Mucosa of descending colon (tissue), 3 donors: ENCODE data around the gene MEIKIN. TPM values are rescaled to one million over a fixed set of nuclear protein-coding genes. Genes with fewer than 3 reads are reported as not detected.

Source experiments
- ATAC-seq: fragments of 200-7000 bp; cut with Tn5 transposase; one replicate; pipeline ENCODE4 v1.9.1; 2020; ENCODE audit warnings: mild to moderate bottlenecking, moderate library complexity
- DNase-seq, 3 donors: peaks; one replicate each; pipeline ENCODE4 v3.0.0-alpha.2; 2020
- H3K36me3 ChIP-seq: fragments of 200-600 bp; one replicate; pipeline ENCODE4 v1.8.0; 2021; ENCODE audit warnings: low read depth, mild to moderate bottlenecking
- H3K4me1 ChIP-seq: fragments of 200-600 bp; one replicate; pipeline ENCODE4 v1.8.0; 2021; ENCODE audit warnings: low read depth, mild to moderate bottlenecking
- H3K4me3 ChIP-seq: fragments of 200-600 bp; one replicate; pipeline ENCODE4 v1.8.0; 2021; ENCODE audit warnings: mild to moderate bottlenecking
- H3K9me3 ChIP-seq: fragments of 200-600 bp; one replicate; pipeline ENCODE4 v1.8.0; 2021; ENCODE audit warnings: mild to moderate bottlenecking
- intact Hi-C, 2 donors: fragments of 100-400 bp; cut with DNase I in 1 of 2; cut with micrococcal nuclease in 1 of 2; formaldehyde crosslinking; loops; one replicate each; pipeline versions ENCODE4 v1.11.0 to v1.11.1; 2022; cut with DNase I, micrococcal nuclease
- total RNA-seq, 3 donors: library from RNA; stranded (reverse); fragmentation: NEBNext Ultra II Directional in 2 of 3; extraction: Animal tissue kit (Norgen Biotek cat#: 25700) in 2 of 3; gene quantifications; one replicate each; pipeline versions ENCODE4 v1.2.1 to v1.2.4, GENCODE V29; 2021 to 2023
- TF ChIP-seq, protein P1 (sequence below): fragments of 200-600 bp; IDR thresholded peaks from one replicate; pipeline ENCODE4 v1.8.0; 2022; ENCODE audit warnings: antibody characterized with exemption, mild to moderate bottlenecking
- donor health status: DM: no; HTN: no; CAD: no; lungs with moderate emphysema.
- donor health status: DM: no; HTN: no; CAD: no.
- donor health status: DM: no; HTN: yes; CAD: no.

Gene MEIKIN
- total RNA-seq, 3 donors from 2014 or later = not detected

DNA sequence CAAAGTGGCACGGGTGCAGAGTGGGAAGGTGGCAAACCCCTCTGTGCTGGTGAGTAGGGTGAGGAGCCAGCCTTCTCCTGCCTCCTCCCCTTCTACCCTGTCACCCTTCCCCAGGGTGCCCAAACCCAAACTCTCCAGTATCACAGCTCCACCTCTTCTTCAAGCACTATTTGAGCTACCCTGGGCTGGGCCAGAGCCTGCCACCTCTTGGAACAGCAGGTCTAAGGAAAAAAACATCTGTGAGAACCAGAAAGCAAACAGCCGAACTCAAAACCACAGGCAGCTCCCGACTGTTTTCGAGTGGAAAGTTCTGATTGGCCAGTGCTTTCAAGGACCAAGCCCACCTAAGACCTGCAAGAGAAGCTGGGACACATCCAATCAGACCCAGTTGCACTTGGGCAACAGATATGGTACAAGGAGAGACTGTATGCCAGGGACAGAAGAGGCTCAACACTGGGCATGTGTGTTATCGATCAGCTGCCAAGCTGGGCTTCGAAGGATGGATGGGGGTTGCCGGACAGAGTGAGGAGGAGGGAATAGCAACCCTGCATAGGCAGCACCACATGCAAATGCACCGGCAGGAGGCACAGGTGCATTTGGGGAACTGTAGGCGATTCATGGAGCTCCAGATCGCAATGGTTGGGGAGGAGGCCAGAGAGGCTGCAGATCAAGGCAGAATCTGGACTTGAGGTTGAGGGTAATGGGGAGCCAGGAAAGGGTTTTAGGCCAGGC, 46.3 kb upstream of the MEIKIN start:
- H3K9me3 ChIP-seq = no peaks in the 10 kb centered on the region
- DNase-seq = no peak
- H3K36me3 ChIP-seq = no peaks in the 10 kb centered on the region
- H3K4me1 ChIP-seq = no peaks in the 10 kb centered on the region
- TF ChIP-seq, protein P1, sequence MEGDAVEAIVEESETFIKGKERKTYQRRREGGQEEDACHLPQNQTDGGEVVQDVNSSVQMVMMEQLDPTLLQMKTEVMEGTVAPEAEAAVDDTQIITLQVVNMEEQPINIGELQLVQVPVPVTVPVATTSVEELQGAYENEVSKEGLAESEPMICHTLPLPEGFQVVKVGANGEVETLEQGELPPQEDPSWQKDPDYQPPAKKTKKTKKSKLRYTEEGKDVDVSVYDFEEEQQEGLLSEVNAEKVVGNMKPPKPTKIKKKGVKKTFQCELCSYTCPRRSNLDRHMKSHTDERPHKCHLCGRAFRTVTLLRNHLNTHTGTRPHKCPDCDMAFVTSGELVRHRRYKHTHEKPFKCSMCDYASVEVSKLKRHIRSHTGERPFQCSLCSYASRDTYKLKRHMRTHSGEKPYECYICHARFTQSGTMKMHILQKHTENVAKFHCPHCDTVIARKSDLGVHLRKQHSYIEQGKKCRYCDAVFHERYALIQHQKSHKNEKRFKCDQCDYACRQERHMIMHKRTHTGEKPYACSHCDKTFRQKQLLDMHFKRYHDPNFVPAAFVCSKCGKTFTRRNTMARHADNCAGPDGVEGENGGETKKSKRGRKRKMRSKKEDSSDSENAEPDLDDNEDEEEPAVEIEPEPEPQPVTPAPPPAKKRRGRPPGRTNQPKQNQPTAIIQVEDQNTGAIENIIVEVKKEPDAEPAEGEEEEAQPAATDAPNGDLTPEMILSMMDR = no peak
- no peak for ATAC-seq
- intact Hi-C loops = no loop called here
- H3K4me3 ChIP-seq = no peak overlapping the region

DNA sequence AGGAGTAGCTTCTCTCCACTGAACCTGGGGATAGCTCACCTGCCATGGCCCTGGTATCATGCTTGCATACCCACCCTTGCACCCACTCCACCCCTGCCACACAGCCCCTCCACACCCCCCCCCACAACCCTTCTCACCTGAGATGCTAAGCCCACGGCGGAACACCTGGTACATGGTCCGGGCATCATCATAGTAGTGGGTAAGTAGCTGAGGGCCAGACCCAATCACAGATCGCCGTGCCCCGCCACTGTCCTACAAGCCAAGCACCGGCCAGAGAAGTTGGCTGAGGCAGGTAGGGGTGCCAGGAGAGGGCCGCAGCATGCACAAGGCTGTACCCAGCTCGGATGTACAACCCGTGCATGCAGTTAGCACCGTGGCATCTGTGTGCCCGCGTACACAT, 45.3 kb upstream of the MEIKIN start:
- no peak for ATAC-seq
- no peaks in the 10 kb centered on the region for H3K4me1 ChIP-seq
- no peak overlapping the region for H3K4me3 ChIP-seq
- no peaks in the 10 kb centered on the region for H3K36me3 ChIP-seq
- H3K9me3 ChIP-seq = no peaks in the 10 kb centered on the region
- TF ChIP-seq, protein P1 = no peak
- intact Hi-C loops = no loop called here
- no peak for DNase-seq

DNA sequence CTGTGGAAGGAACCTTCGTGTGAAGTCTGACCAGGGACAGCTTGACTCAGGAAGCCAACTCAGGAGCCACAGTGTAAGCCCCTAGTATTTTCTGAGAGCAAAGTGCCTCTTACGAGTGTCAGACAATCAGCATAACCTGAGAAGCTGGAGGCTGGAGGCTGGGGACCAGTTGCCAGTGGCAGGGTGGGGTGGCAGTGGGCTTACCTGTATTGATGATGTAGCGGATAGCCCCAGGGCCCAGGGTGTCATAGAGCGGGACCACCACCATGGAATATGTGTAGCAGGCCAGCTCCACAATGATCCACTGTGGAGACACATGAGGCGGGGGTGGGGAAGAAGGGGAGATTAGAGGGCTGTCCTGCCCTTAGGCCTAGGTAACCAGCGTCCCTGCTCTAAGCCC, 43.1 kb upstream of the MEIKIN start:
- Histone ChIP-seq H3K4me1 (no peaks in the 10 kb centered on the region), H3K4me3 (no peak overlapping the region), H3K36me3 (no peaks in the 10 kb centered on the region), H3K9me3 (no peaks in the 10 kb centered on the region)
- DNase-seq (no peak), ATAC-seq (no peak)
- intact Hi-C loops = no loop called here
- TF ChIP-seq, protein P1 = no peak

- DNase-seq (no peak), ATAC-seq (no peak)
- Histone ChIP-seq H3K9me3 (no peaks in the 10 kb centered on the region), H3K4me1 (no peaks in the 10 kb centered on the region), H3K36me3 (no peaks in the 10 kb centered on the region), H3K4me3 (no peak overlapping the region)
- intact Hi-C loops = no loop called here
- TF ChIP-seq, protein P1 = no peak
Observed at GRCh38 chr5:131987251-131987650, 41.8 kb upstream of the MEIKIN start.

DNA sequence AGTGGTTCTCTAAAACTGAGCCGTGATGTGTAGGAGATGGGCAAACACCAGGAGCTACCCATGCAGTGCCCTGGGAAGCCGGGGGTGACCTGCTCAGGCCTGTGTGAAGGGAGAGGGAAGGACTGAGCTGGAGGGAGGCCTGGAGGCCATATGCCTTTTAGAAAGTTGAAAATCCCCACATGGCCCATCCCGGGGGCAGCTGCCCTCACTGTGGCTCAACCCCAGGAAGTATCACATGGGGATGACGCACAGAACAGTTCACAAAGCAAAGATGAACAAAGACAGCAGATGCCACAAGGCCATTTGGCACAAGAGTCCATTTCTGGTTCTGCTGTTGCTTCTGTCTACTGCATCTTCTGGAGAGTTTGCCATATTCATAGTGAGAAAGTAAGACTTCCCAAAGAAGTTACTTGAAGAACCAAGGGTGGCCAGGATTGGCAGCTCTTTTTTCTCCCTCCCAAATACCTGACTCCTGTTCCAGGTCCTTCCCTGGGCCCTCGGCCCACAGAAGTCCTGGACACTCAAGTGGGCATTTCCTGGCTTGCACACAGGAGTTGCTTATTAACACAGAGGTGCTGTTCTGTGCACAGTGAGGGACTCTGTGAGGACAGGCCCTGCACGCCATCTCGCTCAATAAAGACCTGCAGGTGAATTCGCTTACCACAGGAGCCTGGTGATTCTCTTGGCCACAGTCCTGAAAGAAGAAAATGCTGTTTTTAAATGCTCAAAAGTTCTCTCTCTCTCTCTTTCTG, 40.9 kb upstream of the MEIKIN start:
- intact Hi-C loops = no loop called here
- H3K9me3 ChIP-seq = no peaks in the 10 kb centered on the region
- no peak for ATAC-seq
- no peak for DNase-seq
- no peak overlapping the region for H3K4me3 ChIP-seq
- TF ChIP-seq, protein P1 = no peak
- H3K36me3 ChIP-seq = no peaks in the 10 kb centered on the region
- H3K4me1 ChIP-seq = no peaks in the 10 kb centered on the region
